Activated effector memory CD4-positive, alpha-beta T cell treated with Interleukin-2 at 50 U/mL for 16 hours (primary cell): ENCODE results near the gene FBRSL1.
"Not testable (repeated sequence)": the region's sequence is repeated elsewhere in the genome, so short reads cannot be mapped to it uniquely, and the experiment has no call there.

ENCODE experiments used
- DNase-seq: peaks from one replicate; pipeline ENCODE4 v3.0.0-alpha.2; 2020

The FBRSL1 gene

GRCh38 chr12:132472386-132472785, 17.6 kb upstream of the FBRSL1 start:
- DNase-seq, result no peak

- DNase-seq, result peak; percentile 25
These were observed 15.7 kb upstream of the FBRSL1 start for GRCh38 chr12:132474237-132474741.

GRCh38 chr12:132474799-132475303, 15.1 kb upstream of the FBRSL1 start:
- DNase-seq, result not testable (repeated sequence)

- no peak for DNase-seq
These were observed 14.5 kb upstream of the FBRSL1 start for GRCh38 chr12:132475304-132476037.

GRCh38 chr12:132476038-132476414, 13.9 kb upstream of the FBRSL1 start:
- DNase-seq, result no peak

- no peak for DNase-seq
These were observed 13.5 kb upstream of the FBRSL1 start for GRCh38 chr12:132476421-132476820.

GRCh38 chr12:132477017-132477702, 12.8 kb upstream of the FBRSL1 start:
- no peak for DNase-seq

- DNase-seq, result no peak
These were observed 12.1 kb upstream of the FBRSL1 start for GRCh38 chr12:132477703-132478432.

- DNase-seq, result no peak
These were observed 11.5 kb upstream of the FBRSL1 start for GRCh38 chr12:132478433-132478803.

- DNase-seq, result no peak
These were observed 11.1 kb upstream of the FBRSL1 start for GRCh38 chr12:132478845-132479244.

GRCh38 chr12:132479291-132479690, 10.7 kb upstream of the FBRSL1 start:
- DNase-seq, result no peak

- DNase-seq, result no peak
These were observed 9.9 kb upstream of the FBRSL1 start for GRCh38 chr12:132479938-132480622.

GRCh38 chr12:132480623-132481132, 9.3 kb upstream of the FBRSL1 start:
- no peak for DNase-seq

- no peak for DNase-seq
These were observed 8.6 kb upstream of the FBRSL1 start for GRCh38 chr12:132481345-132481744.

- no peak for DNase-seq
These were observed 7.9 kb upstream of the FBRSL1 start for GRCh38 chr12:132481771-132482745.

- no peak for DNase-seq
These were observed 7.2 kb upstream of the FBRSL1 start for GRCh38 chr12:132482771-132483170.

GRCh38 chr12:132483208-132483607, 6.7 kb upstream of the FBRSL1 start:
- DNase-seq, result no peak

- DNase-seq, result no peak
These were observed 6.3 kb upstream of the FBRSL1 start for GRCh38 chr12:132483612-132484011.

- no peak for DNase-seq
These were observed 5.6 kb upstream of the FBRSL1 start for GRCh38 chr12:132484183-132484890.

- no peak for DNase-seq
These were observed 5.0 kb upstream of the FBRSL1 start for GRCh38 chr12:132484891-132485441.
